ENCODE data around the gene GUCY2D. TPM values are rescaled to one million over a fixed set of nuclear protein-coding genes. Genes with fewer than 3 reads are reported as not detected.

Gene GUCY2D
- total and polyA plus RNA-seq, 2 experiments from 2014 or later: 0.07 to 0.08 TPM

DNA sequence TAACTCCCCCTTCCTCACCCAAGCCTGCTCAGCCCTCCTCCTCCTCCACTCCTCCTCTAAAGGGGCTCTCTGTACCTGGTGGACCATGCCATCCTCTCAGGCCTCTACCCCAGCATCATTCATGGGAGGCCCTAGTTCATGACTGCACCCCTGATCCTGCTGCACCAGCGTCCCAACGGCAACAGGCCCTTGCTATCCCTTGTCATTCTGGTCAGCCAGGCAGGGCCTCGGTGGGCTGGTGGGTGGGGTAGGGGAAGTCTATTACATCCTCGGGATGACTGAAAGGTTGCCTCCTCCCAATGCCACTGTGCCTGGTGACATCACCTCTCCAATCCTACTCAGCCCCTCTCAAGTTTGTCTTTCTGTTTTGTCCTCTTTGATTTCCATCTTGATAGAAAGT lies 65.4 kb downstream of the GUCY2D start:
- Histone ChIP-seq H3K9me2 (ENCODE audit: insufficient read depth) (no peaks in the 10 kb centered on the region), H3K4me1 (ENCODE audit: insufficient read depth) (peaks cover 13% of the 10 kb centered on the region; the same call in 1 of the 2 replicates), H3F3A (replicated peaks; ENCODE audit: low read depth) (no peaks in the 10 kb centered on the region), H3K27ac (ENCODE audit: low read depth) (no peak overlapping the region), H3K79me2 (replicated peaks; ENCODE audit: insufficient read depth) (no peaks in the 10 kb centered on the region), H3K36me3 (ENCODE audit: insufficient read depth) (no peaks in the 10 kb centered on the region), H4K20me1 (replicated peaks; ENCODE audit: insufficient read depth) (no peaks in the 10 kb centered on the region), H3K4me2 (no peak overlapping the region), H3K4me3 (no peak overlapping the region), H3K27me3 (ENCODE audit: insufficient read depth) (peaks cover 97% of the 10 kb centered on the region), H2AFZ (no peak overlapping the region)
- Mint-ChIP-seq H3K36me3 (ENCODE audit: low read depth) (no peaks in the 10 kb centered on the region; the same call in 2 of the 3 replicates), H3K9me3 (no peaks in the 10 kb centered on the region; the same call in 2 of the 3 replicates), H3K27ac (no peak overlapping the region), H3K4me3 (no peak overlapping the region), H3K27me3 (ENCODE audit: insufficient read depth, low read depth, poor library complexity) (peaks cover 81% of the 10 kb centered on the region), H3K4me1 (peaks cover 17% of the 10 kb centered on the region)
- TF ChIP-seq POLR2AphosphoS5 (IDR thresholded peaks at IDR 0.05; ENCODE audit: low read depth) (no peak), ETS1 (IDR thresholded peaks at IDR 0.05) (no peak), ZNF462 (CRISPR knock-in tag; IDR thresholded peaks at IDR 0.05) (no peak), ZNF331 (CRISPR knock-in tag; IDR thresholded peaks at IDR 0.05; ENCODE audit: low read depth) (no peak)
- TF ChIP-seq, protein P1, sequence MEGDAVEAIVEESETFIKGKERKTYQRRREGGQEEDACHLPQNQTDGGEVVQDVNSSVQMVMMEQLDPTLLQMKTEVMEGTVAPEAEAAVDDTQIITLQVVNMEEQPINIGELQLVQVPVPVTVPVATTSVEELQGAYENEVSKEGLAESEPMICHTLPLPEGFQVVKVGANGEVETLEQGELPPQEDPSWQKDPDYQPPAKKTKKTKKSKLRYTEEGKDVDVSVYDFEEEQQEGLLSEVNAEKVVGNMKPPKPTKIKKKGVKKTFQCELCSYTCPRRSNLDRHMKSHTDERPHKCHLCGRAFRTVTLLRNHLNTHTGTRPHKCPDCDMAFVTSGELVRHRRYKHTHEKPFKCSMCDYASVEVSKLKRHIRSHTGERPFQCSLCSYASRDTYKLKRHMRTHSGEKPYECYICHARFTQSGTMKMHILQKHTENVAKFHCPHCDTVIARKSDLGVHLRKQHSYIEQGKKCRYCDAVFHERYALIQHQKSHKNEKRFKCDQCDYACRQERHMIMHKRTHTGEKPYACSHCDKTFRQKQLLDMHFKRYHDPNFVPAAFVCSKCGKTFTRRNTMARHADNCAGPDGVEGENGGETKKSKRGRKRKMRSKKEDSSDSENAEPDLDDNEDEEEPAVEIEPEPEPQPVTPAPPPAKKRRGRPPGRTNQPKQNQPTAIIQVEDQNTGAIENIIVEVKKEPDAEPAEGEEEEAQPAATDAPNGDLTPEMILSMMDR (conservative IDR thresholded peaks at IDR 0.05; ENCODE audit: low read depth in 2 of 2): no peak
- DNase-seq (ENCODE audit: low spot score) (no peak), ATAC-seq (no peak)

Data from GM23338 (cell line).